ENCODE data around the gene BLACAT1. TPM values are rescaled to one million over a fixed set of nuclear protein-coding genes. Genes with fewer than 3 reads are reported as not detected.

Gene BLACAT1
- total RNA-seq, 1 donor: not detected

- no peak for TF ChIP-seq CTCF (IDR thresholded peaks at IDR 0.05; ENCODE audit: extremely low read depth, low read depth, low read length)
- H3K27ac ChIP-seq (ENCODE audit: low read depth, low read length): no peak overlapping the region
- no peak overlapping the region for H2AFZ ChIP-seq (ENCODE audit: low read length)
- DNase-seq (ENCODE audit: insufficient read length, low spot score, missing footprints): no peak
- no peak overlapping the region for H3K4me3 ChIP-seq (ENCODE audit: insufficient read depth, low read length)
- no peaks in the 10 kb centered on the region for H4K20me1 ChIP-seq (ENCODE audit: insufficient read depth, low read length)
- H3K79me2 ChIP-seq (ENCODE audit: insufficient read depth, low read length): no peaks in the 10 kb centered on the region
- H3K4me1 ChIP-seq (ENCODE audit: insufficient read depth, low read length): no peaks in the 10 kb centered on the region
- H3K36me3 ChIP-seq (ENCODE audit: insufficient read depth, low read length): no peaks in the 10 kb centered on the region
- H3K9me3 ChIP-seq (ENCODE audit: low read depth, low read length): no peaks in the 10 kb centered on the region
- H3K27me3 ChIP-seq (ENCODE audit: insufficient read depth, low read length): peaks cover 31% of the 10 kb centered on the region
- no peak overlapping the region for H3K4me2 ChIP-seq (ENCODE audit: insufficient read depth, low read length)
Observed at GRCh38 chr1:205470131-205470530, 14.3 kb upstream of the BLACAT1 start.

- no peak overlapping the region for H3K4me2 ChIP-seq (ENCODE audit: insufficient read depth, low read length)
- DNase-seq (ENCODE audit: insufficient read length, low spot score, missing footprints): peak; percentile 68
- H3K27me3 ChIP-seq (ENCODE audit: insufficient read depth, low read length): peaks cover 43% of the 10 kb centered on the region
- H3K4me1 ChIP-seq (ENCODE audit: insufficient read depth, low read length): no peaks in the 10 kb centered on the region
- no peak overlapping the region for H3K4me3 ChIP-seq (ENCODE audit: insufficient read depth, low read length)
- no peaks in the 10 kb centered on the region for H3K79me2 ChIP-seq (ENCODE audit: insufficient read depth, low read length)
- no peaks in the 10 kb centered on the region for H3K36me3 ChIP-seq (ENCODE audit: insufficient read depth, low read length)
- H3K9me3 ChIP-seq (ENCODE audit: low read depth, low read length): no peaks in the 10 kb centered on the region
- no peak for TF ChIP-seq CTCF (IDR thresholded peaks at IDR 0.05; ENCODE audit: extremely low read depth, low read depth, low read length)
- H2AFZ ChIP-seq (ENCODE audit: low read length): no peak overlapping the region
- H4K20me1 ChIP-seq (ENCODE audit: insufficient read depth, low read length): no peaks in the 10 kb centered on the region
- no peak overlapping the region for H3K27ac ChIP-seq (ENCODE audit: low read depth, low read length)
Observed at GRCh38 chr1:205466595-205467220, 10.9 kb upstream of the BLACAT1 start.

- Histone ChIP-seq H3K9me3 (ENCODE audit: low read depth, low read length) (no peaks in the 10 kb centered on the region), H3K4me1 (ENCODE audit: insufficient read depth, low read length) (no peaks in the 10 kb centered on the region), H2AFZ (ENCODE audit: low read length) (no peak overlapping the region), H3K79me2 (ENCODE audit: insufficient read depth, low read length) (no peaks in the 10 kb centered on the region), H3K36me3 (ENCODE audit: insufficient read depth, low read length) (no peaks in the 10 kb centered on the region), H3K4me3 (ENCODE audit: insufficient read depth, low read length) (no peak overlapping the region), H3K27ac (ENCODE audit: low read depth, low read length) (no peak overlapping the region), H3K27me3 (ENCODE audit: insufficient read depth, low read length) (peaks cover 52% of the 10 kb centered on the region), H4K20me1 (ENCODE audit: insufficient read depth, low read length) (no peaks in the 10 kb centered on the region), H3K4me2 (ENCODE audit: insufficient read depth, low read length) (no peak overlapping the region)
- no peak for TF ChIP-seq CTCF (IDR thresholded peaks at IDR 0.05; ENCODE audit: extremely low read depth, low read depth, low read length)
- peak; percentile 18 for DNase-seq (ENCODE audit: insufficient read length, low spot score, missing footprints)
Observed at GRCh38 chr1:205465392-205465791, 9.5 kb upstream of the BLACAT1 start.

- Histone ChIP-seq H3K36me3 (ENCODE audit: insufficient read depth, low read length) (no peaks in the 10 kb centered on the region), H4K20me1 (ENCODE audit: insufficient read depth, low read length) (peaks cover 2% of the 10 kb centered on the region), H2AFZ (ENCODE audit: low read length) (no peak overlapping the region), H3K27me3 (ENCODE audit: insufficient read depth, low read length) (peaks cover 70% of the 10 kb centered on the region), H3K4me2 (ENCODE audit: insufficient read depth, low read length) (no peak overlapping the region), H3K4me3 (ENCODE audit: insufficient read depth, low read length) (no peak overlapping the region), H3K79me2 (ENCODE audit: insufficient read depth, low read length) (no peaks in the 10 kb centered on the region), H3K27ac (ENCODE audit: low read depth, low read length) (no peak overlapping the region), H3K4me1 (ENCODE audit: insufficient read depth, low read length) (no peaks in the 10 kb centered on the region), H3K9me3 (ENCODE audit: low read depth, low read length) (no peaks in the 10 kb centered on the region)
- peak; percentile 95 for DNase-seq (ENCODE audit: insufficient read length, low spot score, missing footprints)
- TF ChIP-seq CTCF (IDR thresholded peaks at IDR 0.05; ENCODE audit: extremely low read depth, low read depth, low read length): no peak
Observed at GRCh38 chr1:205458777-205459566, 3.1 kb upstream of the BLACAT1 start.

Data from osteoblast (primary cell).